Measurements from ENCODE around the gene HIBADH.

The HIBADH gene

GRCh38 chr7:27662490-27663205, at the start of gene HIBADH:
Gene HIBADH, minus strand, starts transcription at chr7:27662883. Its CDS starts 95 bp downstream, at chr7:27662788.
- DNase-seq = peak; percentile 96

- no peak for DNase-seq
Observed at GRCh38 chr7:27712217-27712616, 49.5 kb upstream of the HIBADH start.

GRCh38 chr7:27709137-27710075, 46.7 kb upstream of the HIBADH start:
- DNase-seq = no peak

GRCh38 chr7:27708485-27708884, 45.8 kb upstream of the HIBADH start:
- no peak for DNase-seq

- DNase-seq = no peak
Observed at GRCh38 chr7:27705200-27705594, 42.5 kb upstream of the HIBADH start.

GRCh38 chr7:27704422-27705199, 41.9 kb upstream of the HIBADH start:
- no peak for DNase-seq

GRCh38 chr7:27703181-27703580, 40.5 kb upstream of the HIBADH start:
- DNase-seq = no peak

- DNase-seq = no peak
Observed at GRCh38 chr7:27700501-27700900, 37.8 kb upstream of the HIBADH start.

- DNase-seq = no peak
Observed at GRCh38 chr7:27699751-27700150, 37.1 kb upstream of the HIBADH start.

GRCh38 chr7:27697861-27698430, 35.3 kb upstream of the HIBADH start:
- no peak for DNase-seq

- DNase-seq = no peak
Observed at GRCh38 chr7:27695096-27695495, 32.4 kb upstream of the HIBADH start.

GRCh38 chr7:27693794-27694193, 31.1 kb upstream of the HIBADH start:
- no peak for DNase-seq

- no peak for DNase-seq
Observed at GRCh38 chr7:27690649-27691048, 28.0 kb upstream of the HIBADH start.

GRCh38 chr7:27689591-27690164, 27.0 kb upstream of the HIBADH start:
- DNase-seq = no peak

- no peak for DNase-seq
Observed at GRCh38 chr7:27689150-27689549, 26.5 kb upstream of the HIBADH start.

GRCh38 chr7:27688646-27689045, 26.0 kb upstream of the HIBADH start:
- DNase-seq = no peak

- no peak for DNase-seq
Observed at GRCh38 chr7:27688056-27688455, 25.4 kb upstream of the HIBADH start.

GRCh38 chr7:27686315-27686714, 23.6 kb upstream of the HIBADH start:
- DNase-seq = no peak

GRCh38 chr7:27685893-27686292, 23.2 kb upstream of the HIBADH start:
- DNase-seq = no peak

GRCh38 chr7:27685209-27685608, 22.5 kb upstream of the HIBADH start:
- no peak for DNase-seq

GRCh38 chr7:27684491-27684890, 21.8 kb upstream of the HIBADH start:
- no peak for DNase-seq

- DNase-seq = no peak
Observed at GRCh38 chr7:27680610-27681009, 17.9 kb upstream of the HIBADH start.
